Stimulated activated CD4-positive, alpha-beta T cell treated with anti-CD3 and anti-CD28 coated beads, TNF-alpha, amount 100 ng/mL, for 24 hours (primary cell): ENCODE measurements around the gene LRRN2.

Experiments
- DNase-seq, 3 experiments: peaks; one replicate each; pipeline ENCODE4 v3.0.0-alpha.2; 2020; ENCODE audit warnings: low read depth in 3 of 3

The LRRN2 gene

DNA sequence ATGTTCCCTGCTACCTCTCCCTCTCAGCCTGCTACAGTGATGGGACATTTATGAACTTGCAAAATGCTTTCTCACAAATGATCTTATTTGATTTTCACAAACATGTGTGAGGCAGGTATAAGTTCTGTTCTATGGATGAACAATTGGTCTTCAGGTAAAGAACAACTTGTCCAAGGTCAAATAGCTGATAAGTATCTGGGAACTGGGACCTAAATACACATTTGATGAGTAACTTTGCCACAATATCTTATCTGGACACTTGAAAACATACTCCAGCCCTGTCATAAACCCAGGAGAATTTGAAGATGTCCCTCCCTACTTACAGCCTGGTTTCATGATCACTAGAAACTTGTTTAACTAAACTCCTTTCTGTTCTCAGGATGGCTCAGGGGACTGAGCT is 23.0 kb downstream of the LRRN2 start:
- DNase-seq = no peak

DNA sequence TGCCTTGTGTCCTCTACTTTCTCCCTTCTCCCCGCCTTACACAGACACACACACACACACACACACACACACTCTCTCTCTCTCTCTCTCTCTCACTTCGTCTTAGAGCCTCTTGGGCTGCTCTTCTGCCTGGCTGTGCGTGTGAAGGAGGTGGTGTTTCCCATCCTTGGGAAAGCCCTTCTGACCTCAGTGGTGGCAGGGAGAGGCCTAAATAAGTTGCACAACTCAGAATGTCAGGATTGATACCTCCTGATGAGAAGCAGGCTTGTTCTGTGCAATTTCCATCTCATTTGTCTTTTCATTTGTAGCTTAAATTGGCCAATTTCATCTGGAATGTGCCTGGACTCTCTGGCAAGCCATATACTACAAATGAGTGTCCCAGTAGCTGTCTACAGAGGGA is 25.0 kb downstream of the LRRN2 start:
- DNase-seq = no peak

GRCh38 chr1:204659056-204659455 is 26.5 kb downstream of the LRRN2 start:
- DNase-seq = no peak

DNA sequence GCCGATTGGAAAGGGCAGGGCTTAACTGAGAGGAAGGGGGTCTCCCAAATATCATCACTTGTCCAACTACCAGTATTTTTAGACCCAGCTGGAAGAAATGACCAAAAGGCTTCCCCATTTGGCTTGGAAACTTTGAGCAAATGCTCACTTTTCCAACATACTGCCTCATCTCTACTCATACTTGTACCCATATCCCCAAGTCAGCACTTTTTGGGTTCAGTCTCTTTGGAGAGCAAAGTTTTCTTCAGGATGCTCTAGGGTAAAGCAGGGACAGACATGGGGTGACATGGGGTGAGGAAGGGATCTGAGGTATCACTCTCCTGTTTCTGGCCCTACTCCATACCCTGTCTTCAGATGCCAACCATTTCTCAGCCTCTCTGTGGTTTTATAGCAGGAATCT is 27.2 kb downstream of the LRRN2 start:
- DNase-seq = no peak

DNA sequence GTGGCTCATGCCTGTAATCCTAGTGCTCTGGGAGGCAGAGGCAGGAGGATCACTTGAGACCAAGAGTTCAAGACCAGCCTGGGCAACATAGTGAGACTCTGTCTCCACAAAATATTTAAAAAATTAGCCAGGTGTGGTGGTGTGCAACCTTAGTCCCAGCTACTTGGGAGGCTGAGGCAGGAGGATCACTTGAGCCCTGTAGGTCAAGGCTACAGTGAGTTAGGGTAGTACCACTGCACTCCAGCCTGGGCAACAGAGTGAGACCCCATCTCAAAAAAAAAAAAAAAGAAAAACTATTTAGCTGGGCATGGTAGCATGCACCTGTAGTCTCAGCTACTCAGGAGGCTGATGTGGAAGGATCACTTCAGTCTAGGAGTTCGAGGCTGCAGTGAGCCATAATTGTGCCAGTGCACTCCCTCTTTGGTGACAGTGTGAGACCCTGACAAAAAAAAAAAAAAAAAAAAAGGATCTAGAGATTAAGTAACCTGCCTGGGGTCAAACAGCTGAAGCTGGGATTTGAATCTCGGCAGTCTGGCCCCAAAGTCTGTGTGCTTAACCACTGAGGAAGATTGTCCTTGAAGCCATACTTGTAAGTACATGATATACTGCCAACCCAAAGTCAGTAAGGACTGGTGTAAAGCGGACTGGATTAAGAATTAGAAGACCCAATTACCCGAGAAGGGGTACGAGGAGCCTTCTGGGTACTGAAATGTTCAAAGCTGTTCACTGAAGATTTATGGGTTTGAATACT is 31.8 kb downstream of the LRRN2 start:
- no peak for DNase-seq

GRCh38 chr1:204652497-204652896 is 33.0 kb downstream of the LRRN2 start:
- no peak for DNase-seq

- no peak for DNase-seq
Observed at GRCh38 chr1:204651843-204652421, 33.6 kb downstream of the LRRN2 start.

GRCh38 chr1:204650911-204651570 is 34.5 kb downstream of the LRRN2 start:
- no peak for DNase-seq

GRCh38 chr1:204649721-204650521 is 35.6 kb downstream of the LRRN2 start:
- no peak for DNase-seq

DNA sequence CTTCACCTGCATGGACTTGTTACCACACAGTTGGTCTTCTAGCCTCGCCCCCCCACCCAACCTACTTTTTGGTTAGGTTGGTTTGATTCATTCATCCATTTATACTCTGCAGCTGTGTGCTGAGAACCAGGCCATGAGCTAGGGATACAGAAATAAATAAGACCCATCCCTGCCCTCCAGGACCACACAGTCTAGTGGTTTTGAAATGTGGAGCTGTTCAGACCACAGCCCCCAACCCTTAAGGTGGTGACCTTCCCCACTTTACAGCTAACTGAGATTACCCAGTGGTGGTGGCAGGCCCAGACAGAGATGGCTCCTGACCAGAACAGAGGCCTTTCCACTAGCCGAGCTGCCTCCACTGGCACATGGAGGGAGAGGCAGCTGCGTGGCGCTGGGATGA is 37.0 kb downstream of the LRRN2 start:
- DNase-seq = no peak

DNA sequence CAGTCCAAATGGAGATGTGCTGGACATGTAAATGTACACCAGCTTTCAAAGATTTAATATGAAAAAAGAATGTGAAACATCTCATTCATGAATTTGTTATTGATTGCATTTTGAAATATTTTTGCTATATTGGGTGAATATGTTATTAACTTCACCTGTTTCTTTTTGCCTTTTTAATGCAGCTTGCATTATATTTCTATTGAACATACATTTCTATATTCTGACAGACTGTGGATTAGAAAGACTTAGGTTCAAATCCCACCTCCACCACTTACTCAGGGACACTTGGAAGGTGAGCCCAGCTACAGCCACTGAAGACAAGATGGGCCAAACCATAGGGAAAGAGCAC is 37.8 kb downstream of the LRRN2 start:
- no peak for DNase-seq

- DNase-seq = no peak
Observed at GRCh38 chr1:204647114-204647804, 38.3 kb downstream of the LRRN2 start.

DNA sequence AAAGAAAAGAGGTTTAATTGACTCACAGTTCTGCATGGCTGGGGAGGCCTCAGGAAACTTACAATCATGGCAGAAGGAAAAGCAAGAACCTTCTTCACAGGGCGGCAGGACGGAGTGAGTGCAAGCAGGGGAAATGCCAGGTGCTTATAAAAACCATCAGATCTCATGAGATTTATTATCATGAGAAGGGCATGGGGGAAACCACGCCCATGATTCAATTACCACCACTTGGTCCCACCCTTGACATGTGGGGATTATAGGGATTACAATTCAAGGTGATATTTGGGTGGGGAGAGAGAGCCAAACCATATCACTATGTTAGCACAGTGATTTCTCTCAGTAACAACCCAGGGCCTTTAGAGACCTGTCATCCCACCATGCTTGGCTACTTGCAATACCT is 39.9 kb downstream of the LRRN2 start:
- DNase-seq = no peak

- DNase-seq = no peak
Observed at GRCh38 chr1:204645251-204645650, 40.3 kb downstream of the LRRN2 start.

DNA sequence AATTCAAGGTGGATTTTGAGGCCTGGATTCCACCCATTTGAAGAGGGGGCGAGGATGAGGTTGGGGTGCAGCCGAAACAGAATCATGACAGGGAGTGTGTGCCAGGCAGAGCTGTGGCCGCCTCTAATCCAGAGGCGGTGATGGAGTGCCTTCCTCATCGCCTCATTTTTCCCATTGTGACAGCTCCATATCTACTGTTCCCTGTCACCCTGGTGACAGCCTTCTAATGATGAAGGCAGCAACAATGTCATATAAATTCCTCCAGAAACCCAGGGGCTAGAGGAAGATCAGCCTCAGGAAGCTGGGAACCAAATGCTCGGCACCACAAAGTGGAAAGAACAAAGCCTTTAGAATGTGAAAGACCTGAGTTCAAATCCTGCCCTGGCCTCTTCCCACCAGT is 42.0 kb downstream of the LRRN2 start:
- no peak for DNase-seq

DNA sequence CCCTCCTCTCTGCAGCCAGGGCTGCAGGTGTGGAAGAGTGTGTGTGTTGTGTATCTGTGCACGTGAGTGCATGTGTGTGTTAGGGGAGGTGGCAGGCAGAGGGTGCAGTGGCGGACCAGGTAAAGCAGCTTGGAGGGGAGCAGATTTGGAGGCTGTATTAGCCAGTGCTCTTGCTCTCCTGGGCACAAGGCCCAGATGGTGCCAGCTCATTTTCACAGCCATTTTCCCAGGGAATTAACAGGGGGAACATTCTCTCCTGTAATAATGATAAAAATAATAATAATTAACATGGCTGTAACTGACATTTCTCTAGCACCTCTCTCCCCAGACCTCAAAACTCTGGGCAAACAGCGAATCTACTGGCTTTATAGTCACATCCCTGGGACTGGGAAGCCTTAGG is 43.6 kb downstream of the LRRN2 start:
- no peak for DNase-seq

- DNase-seq = no peak
Observed at GRCh38 chr1:204641455-204641854, 44.1 kb downstream of the LRRN2 start.

DNA sequence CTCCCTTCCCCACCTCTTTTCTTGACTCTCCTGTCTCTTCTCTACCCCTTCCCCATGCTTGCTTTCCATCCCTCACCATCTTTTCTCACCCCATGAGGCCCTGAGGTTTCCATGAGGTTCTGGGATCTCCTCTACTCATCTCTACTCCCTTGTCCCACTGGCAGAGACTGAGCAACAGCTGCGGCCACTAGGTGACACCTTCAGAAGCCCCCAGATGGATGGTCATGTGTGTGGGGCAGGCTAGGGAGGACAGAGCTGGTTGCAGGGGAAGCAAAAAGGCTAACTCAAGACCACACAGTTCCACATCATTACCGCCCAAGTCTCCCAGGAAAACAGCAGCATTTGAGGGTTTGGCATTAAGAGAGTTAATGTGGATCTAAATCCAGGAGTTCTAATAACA is 45.0 kb downstream of the LRRN2 start:
- DNase-seq = no peak

GRCh38 chr1:204634260-204634910 is 51.2 kb downstream of the LRRN2 start:
- DNase-seq = no peak

DNA sequence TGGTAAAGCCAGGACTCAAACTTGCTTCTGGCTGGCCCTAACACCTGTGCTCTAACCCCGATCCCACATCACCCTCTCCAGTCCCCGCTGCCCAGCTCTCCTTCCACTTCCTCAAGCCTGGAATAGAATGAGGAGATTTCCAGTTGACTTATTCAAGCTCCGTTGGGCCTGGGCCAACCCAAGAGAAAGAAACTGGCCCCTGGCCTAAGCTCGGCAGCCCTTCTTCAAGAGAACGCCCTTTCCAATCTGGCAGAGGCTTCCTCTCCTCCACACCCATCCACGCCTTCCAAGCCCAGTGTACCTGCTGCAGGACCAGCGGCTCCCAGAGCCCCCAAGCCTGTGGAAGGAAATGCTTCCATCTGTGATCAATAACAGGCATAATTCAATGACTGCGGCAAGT is 51.9 kb downstream of the LRRN2 start:
- DNase-seq = no peak

- no peak for DNase-seq
Observed at GRCh38 chr1:204630132-204630905, 55.2 kb downstream of the LRRN2 start.
